NCI-H82 treated with DMSO at 0.1 percent for 48 hours (cell line): ENCODE data around the gene ATP5PB.

ENCODE experiments used
- DNase-seq: peaks from one replicate; lab custom pipeline; 2025; ENCODE audit not compliant: unreplicated experiment; lab: John Stamatoyannopoulos, UW

ATP5PB gene

GRCh38 chr1:111506561-111506960, 57.3 kb downstream of the ATP5PB start:
- DNase-seq: no peak

DNA sequence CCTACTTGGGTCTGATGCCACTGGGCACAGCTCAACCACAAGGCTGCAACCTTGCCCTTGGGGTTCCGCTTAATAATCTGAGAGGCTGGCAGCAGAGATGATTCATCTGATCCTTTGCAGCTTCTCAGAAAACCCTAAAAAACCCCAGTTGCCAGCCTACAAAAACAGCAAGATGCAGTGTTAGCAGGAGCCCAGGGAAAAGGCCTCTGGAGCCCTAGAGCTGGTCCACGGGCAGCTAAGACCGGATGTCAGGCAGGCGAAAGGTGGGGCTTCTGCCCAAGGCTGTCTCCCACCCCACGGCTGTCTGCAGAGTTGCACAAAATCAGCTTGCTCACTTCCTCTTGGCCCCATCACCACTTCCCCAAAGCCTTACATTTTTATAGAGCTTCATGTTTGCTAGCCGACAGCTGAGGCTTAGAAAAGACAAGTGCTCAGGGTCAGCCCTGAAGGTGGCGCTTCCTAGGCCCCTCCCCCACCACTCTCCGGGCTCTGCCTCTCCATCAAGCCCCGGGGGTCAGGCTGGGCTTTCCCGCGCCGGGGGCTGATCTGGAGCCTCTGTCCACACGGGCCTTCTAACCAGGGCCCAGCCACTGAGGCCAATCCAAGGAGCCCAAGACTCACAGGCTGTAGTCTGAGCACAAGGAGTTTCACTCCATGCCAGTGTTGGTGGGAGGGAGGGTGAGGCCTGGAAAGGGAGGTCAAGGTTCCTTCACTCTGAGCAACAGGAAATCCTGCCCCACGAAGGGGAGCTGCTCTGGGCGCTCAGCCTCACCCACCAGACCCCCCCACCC, 58.3 kb downstream of the ATP5PB start:
- DNase-seq: peak; percentile 58

GRCh38 chr1:111509997-111510375, 60.7 kb downstream of the ATP5PB start:
- DNase-seq: no peak

GRCh38 chr1:111511370-111511769, 62.1 kb downstream of the ATP5PB start:
- DNase-seq: no peak
